ENCODE results near the gene LGALS3BP. TPM values are rescaled to one million over a fixed set of nuclear protein-coding genes. Genes with fewer than 3 reads are reported as not detected.

LGALS3BP gene
- total and polyA plus RNA-seq, 4 donors = 66.0 to 224 (median 79.2) TPM

- Histone ChIP-seq H3K9me3 (ENCODE audit: control insufficient read depth in 4 of 4, low read length in 3 of 4) (no peaks in the 10 kb centered on the region), H3K27ac (ENCODE audit: low read depth in 1 of 2, low read length in 2 of 2) (no peak overlapping the region), H3K27me3 (ENCODE audit: control insufficient read depth in 4 of 4, insufficient read depth in 4 of 4, low read length in 3 of 4) (no peaks in the 10 kb centered on the region), H3K9ac (ENCODE audit: low read depth in 1 of 2, low read length in 2 of 2) (no peak overlapping the region), H3K4me3 (ENCODE audit: low read depth in 1 of 3, low read length in 3 of 3) (no peak overlapping the region), H3K36me3 (ENCODE audit: control insufficient read depth in 4 of 4, insufficient read depth in 3 of 4, low read depth in 1 of 4, low read length in 3 of 4) (no peaks in the 10 kb centered on the region), H3K4me1 (ENCODE audit: control insufficient read depth in 4 of 4, insufficient read depth in 4 of 4, low read length in 3 of 4) (peaks cover 4 to 24% (median 9%) of the 10 kb centered on the region in 4 donors)
- WGBS = 87% methylated on average over 8 of the region's 8 CpGs
- no peak for DNase-seq (ENCODE audit: low spot score)
- TF ChIP-seq RAD21 (IDR thresholded peaks at IDR 0.05) (no peak), FOXA2 (IDR thresholded peaks at IDR 0.05) (no peak), REST (IDR thresholded peaks at IDR 0.05) (no peak), EGR1 (IDR thresholded peaks at IDR 0.05; ENCODE audit: low read depth in 2 of 2) (no peak), JUND (IDR thresholded peaks at IDR 0.05) (no peak), TAF1 (conservative IDR thresholded peaks at IDR 0.05) (no peak), HNF4G (IDR thresholded peaks at IDR 0.05) (no peak), SP1 (IDR thresholded peaks at IDR 0.05) (no peak), HNF4A (conservative IDR thresholded peaks at IDR 0.05) (no peak), GABPA (IDR thresholded peaks at IDR 0.05 in 1 of 2, conservative IDR thresholded peaks at IDR 0.05 in 1 of 2) (no peak), NR2F2 (IDR thresholded peaks at IDR 0.05) (no peak), ZBTB33 (IDR thresholded peaks at IDR 0.05) (no peak), RXRA (IDR thresholded peaks at IDR 0.05) (no peak), FOXA1 (IDR thresholded peaks at IDR 0.05) (no peak), ATF3 (IDR thresholded peaks at IDR 0.05) (no peak), YY1 (IDR thresholded peaks at IDR 0.05) (no peak)
- TF ChIP-seq, protein P1, sequence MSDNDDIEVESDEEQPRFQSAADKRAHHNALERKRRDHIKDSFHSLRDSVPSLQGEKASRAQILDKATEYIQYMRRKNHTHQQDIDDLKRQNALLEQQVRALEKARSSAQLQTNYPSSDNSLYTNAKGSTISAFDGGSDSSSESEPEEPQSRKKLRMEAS (IDR thresholded peaks at IDR 0.05) = no peak
- TF ChIP-seq, protein P2, sequence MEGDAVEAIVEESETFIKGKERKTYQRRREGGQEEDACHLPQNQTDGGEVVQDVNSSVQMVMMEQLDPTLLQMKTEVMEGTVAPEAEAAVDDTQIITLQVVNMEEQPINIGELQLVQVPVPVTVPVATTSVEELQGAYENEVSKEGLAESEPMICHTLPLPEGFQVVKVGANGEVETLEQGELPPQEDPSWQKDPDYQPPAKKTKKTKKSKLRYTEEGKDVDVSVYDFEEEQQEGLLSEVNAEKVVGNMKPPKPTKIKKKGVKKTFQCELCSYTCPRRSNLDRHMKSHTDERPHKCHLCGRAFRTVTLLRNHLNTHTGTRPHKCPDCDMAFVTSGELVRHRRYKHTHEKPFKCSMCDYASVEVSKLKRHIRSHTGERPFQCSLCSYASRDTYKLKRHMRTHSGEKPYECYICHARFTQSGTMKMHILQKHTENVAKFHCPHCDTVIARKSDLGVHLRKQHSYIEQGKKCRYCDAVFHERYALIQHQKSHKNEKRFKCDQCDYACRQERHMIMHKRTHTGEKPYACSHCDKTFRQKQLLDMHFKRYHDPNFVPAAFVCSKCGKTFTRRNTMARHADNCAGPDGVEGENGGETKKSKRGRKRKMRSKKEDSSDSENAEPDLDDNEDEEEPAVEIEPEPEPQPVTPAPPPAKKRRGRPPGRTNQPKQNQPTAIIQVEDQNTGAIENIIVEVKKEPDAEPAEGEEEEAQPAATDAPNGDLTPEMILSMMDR (IDR thresholded peaks at IDR 0.05; ENCODE audit: low read depth, low read length, missing input control) = no peak
These were observed 875 bp upstream of the LGALS3BP start for GRCh38 chr17:78980624-78980972.
